Endothelial cell of umbilical vein (primary cell): ENCODE results near the gene CDKN2B-AS1. TPM values are rescaled to one million over a fixed set of nuclear protein-coding genes. Genes with fewer than 3 reads are reported as not detected.

Experiments used
- BruUV-seq: library from RNA; stranded (reverse); fragments of 400-500 nt; replicated peaks from 2 replicates; lab custom pipeline; 2021; lab: Mats Ljungman, UMichigan
- CTCF ChIA-PET: fragments of 300-600, 350-600 bp; sonication (Branson Sonifier 250); formaldehyde crosslinking; loops from one replicate; lab custom pipeline; 2021; ENCODE audit warnings: antibody characterized with exemption, inconsistent platforms; lab: Charles Lee
- POLR2A ChIA-PET: fragments of 300-600, 350-600 bp; sonication (Branson Sonifier 250); formaldehyde crosslinking; loops from one replicate; lab custom pipeline; 2021; ENCODE audit warnings: antibody characterized with exemption, inconsistent platforms; lab: Charles Lee
- DNase-seq: peaks from one replicate; pipeline ENCODE4 v3.0.0-alpha.2; 2011; ENCODE audit warnings: low read depth, low spot score
- FAIRE-seq: peaks from 2 replicates; lab custom pipeline; 2011; peaks lifted over from hg19 to GRCh38; lab: Jason Lieb, UNC
- H2AFZ ChIP-seq: 2 replicates; pipeline ENCODE4 v1.6.0; 2012; ENCODE audit warnings: low read depth, low read length, control low read depth, inconsistent platforms
- H3K27ac ChIP-seq: 2 replicates; pipeline ENCODE4 v1.5.1; 2011; ENCODE audit warnings: low read depth, mild to moderate bottlenecking, control low read depth, low read length, moderate library complexity; ENCODE audit not compliant: insufficient read depth
- H3K27me3 ChIP-seq, 2 experiments: 2 replicates each; pipeline versions ENCODE4 v1.6.0 to v1.6.1; 2011; ENCODE audit warnings: low read length in 2 of 2, mixed read lengths in 1 of 2; ENCODE audit not compliant: control insufficient read depth in 2 of 2, insufficient read depth in 2 of 2
- H3K36me3 ChIP-seq, 2 experiments: 2 replicates in 1 of 2; 3 replicates in 1 of 2; pipeline ENCODE4 v1.5.1; 2011; ENCODE audit warnings: low read length in 2 of 2, mild to moderate bottlenecking in 1 of 2, moderate library complexity in 1 of 2; ENCODE audit not compliant: control insufficient read depth in 2 of 2, insufficient read depth in 2 of 2; ENCODE audit errors: extremely low read depth in 1 of 2
- H3K4me1 ChIP-seq: 3 replicates; pipeline ENCODE4 v1.5.1; 2011; ENCODE audit warnings: mild to moderate bottlenecking, low read length; ENCODE audit not compliant: control insufficient read depth, insufficient read depth; ENCODE audit errors: extremely low read depth
- H3K4me2 ChIP-seq: 2 replicates; pipeline ENCODE4 v1.6.1; 2011; ENCODE audit warnings: low read length, control low read depth, mixed read lengths; ENCODE audit not compliant: insufficient read depth
- H3K4me3 ChIP-seq, 3 experiments: fragments of 200-600 bp in 1 of 3; sonication (generic), shearing (Covaris generic) in 1 of 3; replicated peaks in 1 of 3; 2 replicates each; pipeline ENCODE4 v1.5.1; 2011 to 2016; ENCODE audit warnings: control low read depth in 3 of 3, low read length in 3 of 3, mild to moderate bottlenecking in 2 of 3, inconsistent platforms in 1 of 3, low read depth in 1 of 3, moderate library complexity in 1 of 3; ENCODE audit not compliant: insufficient read depth in 1 of 3
- H3K79me2 ChIP-seq: 2 replicates; pipeline ENCODE4 v1.6.0; 2012; ENCODE audit warnings: low read length, inconsistent platforms; ENCODE audit not compliant: control insufficient read depth, insufficient read depth
- H3K9ac ChIP-seq: replicated peaks from 2 replicates; pipeline ENCODE3; 2011; ENCODE audit warnings: low read length, control low read depth; ENCODE audit not compliant: insufficient read depth; ENCODE audit errors: extremely low read depth
- H3K9me1 ChIP-seq: replicated peaks from 3 replicates; pipeline ENCODE4 v1.6.0; 2011; ENCODE audit warnings: mild to moderate bottlenecking, low read length; ENCODE audit not compliant: control insufficient read depth, insufficient read depth; ENCODE audit errors: extremely low read depth
- H3K9me3 ChIP-seq: replicated peaks from 2 replicates; pipeline ENCODE4 v1.5.1; 2012; ENCODE audit warnings: low read length, inconsistent platforms; ENCODE audit not compliant: control insufficient read depth, insufficient read depth
- H4K20me1 ChIP-seq: replicated peaks from 2 replicates; pipeline ENCODE3; 2011; ENCODE audit warnings: mild to moderate bottlenecking, low read length; ENCODE audit not compliant: control insufficient read depth, insufficient read depth; ENCODE audit errors: extremely low read depth
- CTCF ChIP-seq, 2 donors: IDR thresholded peaks; 1 replicate in 1 of 2; 2 replicates in 1 of 2; pipeline ENCODE4 v1.5.1; 2011; ENCODE audit warnings: low read length in 2 of 2, mild to moderate bottlenecking in 2 of 2, moderate library complexity in 2 of 2, control low read depth in 1 of 2, inconsistent platforms in 1 of 2, low read depth in 1 of 2; ENCODE audit not compliant: insufficient read depth in 1 of 2; ENCODE audit errors: extremely low read depth in 1 of 2
- EZH2 ChIP-seq: IDR thresholded peaks from 2 replicates; pipeline ENCODE4 v1.6.1; 2012; ENCODE audit warnings: borderline replicate concordance, low read depth, mild to moderate bottlenecking, moderate library complexity, low read length, inconsistent platforms; ENCODE audit not compliant: severe bottlenecking
- FOS ChIP-seq: IDR thresholded peaks from 2 replicates; pipeline ENCODE4 v1.6.1; 2011; ENCODE audit warnings: mild to moderate bottlenecking, low read length, moderate library complexity, borderline replicate concordance; ENCODE audit not compliant: insufficient read depth
- GATA2 ChIP-seq: IDR thresholded peaks from 2 replicates; pipeline ENCODE4 v1.7.0; 2011; ENCODE audit warnings: low read depth, mild to moderate bottlenecking, moderate library complexity, mixed read lengths, low read length; ENCODE audit not compliant: insufficient read length, insufficient read depth
- JUN ChIP-seq: IDR thresholded peaks from 2 replicates; pipeline ENCODE4 v1.6.1; 2011; ENCODE audit warnings: borderline replicate concordance, low read depth; ENCODE audit not compliant: insufficient read length, insufficient read depth
- MYC ChIP-seq: IDR thresholded peaks from one replicate; pipeline ENCODE4 v1.6.1; 2011; ENCODE audit warnings: mild to moderate bottlenecking, low read depth, low read length
- POLR2A ChIP-seq: IDR thresholded peaks from 2 replicates; pipeline ENCODE4 v1.6.1; 2012; ENCODE audit warnings: low read depth, mild to moderate bottlenecking, control low read depth, low read length
- POLR2AphosphoS5 ChIP-seq: IDR thresholded peaks from 2 replicates; pipeline ENCODE4 v1.6.1; 2012; ENCODE audit warnings: low read depth, mild to moderate bottlenecking, control low read depth, low read length, moderate library complexity; ENCODE audit not compliant: insufficient read depth
- dilution Hi-C: fragments of 300-500 bp; cut with MboI; formaldehyde crosslinking; loops from one replicate; pipeline ENCODE4 v1.15.0; 2019; ENCODE audit warnings: low sequenced_read_pairs; ENCODE audit not compliant: extremely low pct_ligation_motif_present
- intact Hi-C: fragments of 100-400 bp; cut with micrococcal nuclease; formaldehyde crosslinking; loops from one replicate; pipeline ENCODE4 v1.10.0; 2022
- polyA plus RNA-seq, 4 experiments: library from polyadenylated mRNA; depleted of rRNA in 3 of 4; stranded (reverse) in 3 of 4; unstranded in 1 of 4; fragments of >200 nt; gene quantifications; 2 replicates each; pipeline versions ENCODE4 v1.2.1 to v1.2.3, GENCODE V29; 2011 to 2012; ENCODE audit warnings: missing spikeins in 1 of 4
- total RNA-seq: library from RNA; stranded (reverse); gene quantifications from 2 replicates; pipeline ENCODE4 v1.2.3, GENCODE V29; 2021
- TF ChIP-seq, protein P1 (sequence below): IDR thresholded peaks from 2 replicates; pipeline ENCODE4 v1.6.1; 2011; ENCODE audit not compliant: insufficient read depth, insufficient read length

Gene CDKN2B-AS1
- total and polyA plus RNA-seq, 2 donors (not counting 3 experiments of a cell fraction or from before 2014, with no cell fraction given) = 0.44 to 1.9 TPM

GRCh38 chr9:21961569-21961968 is 33.0 kb upstream of the CDKN2B-AS1 start:
- Histone ChIP-seq H3K9me3 (no peaks in the 10 kb centered on the region), H4K20me1 (no peaks in the 10 kb centered on the region), H3K4me2 (no peak overlapping the region), H3K4me3 (no peak overlapping the region), H3K9ac (no peak overlapping the region), H3K79me2 (no peaks in the 10 kb centered on the region), H3K4me1 (peaks cover 13% of the 10 kb centered on the region), H3K36me3 (no peaks in the 10 kb centered on the region), H3K9me1 (no peaks in the 10 kb centered on the region), H2AFZ (no peak overlapping the region), H3K27me3 (peaks cover 21 to 51% of the 10 kb centered on the region in 2 experiments), H3K27ac (no peak overlapping the region)
- TF ChIP-seq, protein P1, sequence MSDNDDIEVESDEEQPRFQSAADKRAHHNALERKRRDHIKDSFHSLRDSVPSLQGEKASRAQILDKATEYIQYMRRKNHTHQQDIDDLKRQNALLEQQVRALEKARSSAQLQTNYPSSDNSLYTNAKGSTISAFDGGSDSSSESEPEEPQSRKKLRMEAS = no peak
- no peak for TF ChIP-seq MYC
- dilution Hi-C loops (no loop called here), intact Hi-C loops (no loop called here)
- FAIRE-seq (no peak), DNase-seq (no peak)
- ChIA-PET CTCF (interaction anchor here (0.8 to 1.2 kb wide), 3 partner anchors 47 to 267 kb away, joined by 3 to 6 read pairs (median 4); no protein-coding TSS in a partner anchor), POLR2A (no interaction called here)
- BruUV-seq = no TSS peak

GRCh38 chr9:21964925-21965385 is 29.6 kb upstream of the CDKN2B-AS1 start:
- Histone ChIP-seq H3K79me2 (no peaks in the 10 kb centered on the region), H3K9me1 (no peaks in the 10 kb centered on the region), H3K27ac (no peak overlapping the region), H3K4me3 (peak overlapping the region; percentile 34 to 46 (median 40)), H3K4me2 (peak overlapping the region; percentile 94), H3K9me3 (no peaks in the 10 kb centered on the region), H2AFZ (peak overlapping the region; percentile 96), H3K27me3 (peaks cover 52 to 79% of the 10 kb centered on the region in 2 experiments), H4K20me1 (peaks cover 2% of the 10 kb centered on the region), H3K36me3 (no peaks in the 10 kb centered on the region), H3K4me1 (peaks cover 28% of the 10 kb centered on the region), H3K9ac (peak overlapping the region; percentile 46)
- intact Hi-C loops (loop anchor here (1.0 to 2.0 kb wide), 7 partner anchors 46 to 274 kb away; no protein-coding TSS in a partner anchor), dilution Hi-C loops (no loop called here)
- no peak for FAIRE-seq
- peak; percentile 27 for DNase-seq
- no peak for TF ChIP-seq EZH2
- no peak for TF ChIP-seq GATA2
- no peak for TF ChIP-seq POLR2A
- no peak for TF ChIP-seq FOS
- TF ChIP-seq MYC = no peak
- no peak for TF ChIP-seq JUN
- TF ChIP-seq, protein P1 = no peak
- no peak for TF ChIP-seq POLR2AphosphoS5
- no peak for TF ChIP-seq CTCF (IDR thresholded peaks at IDR 0.05; ENCODE audit: extremely low read depth in 1 of 2, insufficient read depth in 1 of 2, low read depth in 1 of 2, low read length in 2 of 2)
- CTCF ChIA-PET = interaction anchor here (0.7 to 1.5 kb wide), 2 partner anchors 43 to 147 kb away, joined by 4 read pairs; no protein-coding TSS in a partner anchor
- POLR2A ChIA-PET = no interaction called here
- no TSS peak for BruUV-seq
